NCI-H2196 (cell line): ENCODE data around the gene BLCAP.
"Not testable (repeated sequence)": the region's sequence is repeated elsewhere in the genome, so short reads cannot be mapped to it uniquely, and the experiment has no call there.

Experiments used
- DNase-seq: peaks from one replicate; lab custom pipeline; 2025; ENCODE audit not compliant: unreplicated experiment; lab: John Stamatoyannopoulos, UW

The BLCAP gene

GRCh38 chr20:37490663-37491350 is 36.9 kb downstream of the BLCAP start:
- no peak for DNase-seq

GRCh38 chr20:37486209-37486608 is 41.5 kb downstream of the BLCAP start:
- DNase-seq: not testable (repeated sequence)

- no peak for DNase-seq
Observed at GRCh38 chr20:37484331-37484730, 43.3 kb downstream of the BLCAP start.

GRCh38 chr20:37481610-37482009 is 46.1 kb downstream of the BLCAP start:
- no peak for DNase-seq

GRCh38 chr20:37480919-37481318 is 46.8 kb downstream of the BLCAP start:
- no peak for DNase-seq

GRCh38 chr20:37479925-37480691 is 47.6 kb downstream of the BLCAP start:
- DNase-seq: no peak

GRCh38 chr20:37479266-37479665 is 48.4 kb downstream of the BLCAP start:
- DNase-seq: no peak

- no peak for DNase-seq
Observed at GRCh38 chr20:37477041-37477440, 50.6 kb downstream of the BLCAP start.

- no peak for DNase-seq
Observed at GRCh38 chr20:37475252-37475651, 52.4 kb downstream of the BLCAP start.

GRCh38 chr20:37474386-37474785 is 53.3 kb downstream of the BLCAP start:
- DNase-seq: no peak

- no peak for DNase-seq
Observed at GRCh38 chr20:37473249-37474000, 54.3 kb downstream of the BLCAP start.

GRCh38 chr20:37472435-37472834 is 55.2 kb downstream of the BLCAP start:
- not testable (repeated sequence) for DNase-seq

GRCh38 chr20:37471741-37472235 is 55.9 kb downstream of the BLCAP start:
- no peak for DNase-seq

- not testable (repeated sequence) for DNase-seq
Observed at GRCh38 chr20:37470190-37470589, 57.5 kb downstream of the BLCAP start.

GRCh38 chr20:37469531-37469930 is 58.1 kb downstream of the BLCAP start:
- DNase-seq: no peak

GRCh38 chr20:37468886-37469285 is 58.8 kb downstream of the BLCAP start:
- DNase-seq: no peak
